Liver (tissue), 9 donors: ENCODE measurements around the gene AMOTL1. TPM values are rescaled to one million over a fixed set of nuclear protein-coding genes. Genes with fewer than 3 reads are reported as not detected.

Experiments used
- DNase-seq: peaks from one replicate; pipeline ENCODE4 v3.0.0-alpha.2; 2017; ENCODE audit warnings: low spot score
- H3K27ac ChIP-seq, 2 donors: one replicate each; pipeline ENCODE4 v1.7.0; 2013; ENCODE audit warnings: inconsistent platforms in 2 of 2, low read length in 2 of 2, control low read depth in 1 of 2, low read depth in 1 of 2, mild to moderate bottlenecking in 1 of 2
- H3K27me3 ChIP-seq, 4 donors: one replicate each; pipeline versions ENCODE4 v1.6.1 to v1.7.0; 2013; ENCODE audit warnings: low read length in 3 of 4, inconsistent platforms in 1 of 4, mild to moderate bottlenecking in 1 of 4, moderate library complexity in 1 of 4; ENCODE audit not compliant: control insufficient read depth in 4 of 4, insufficient read depth in 4 of 4
- H3K36me3 ChIP-seq, 4 donors: one replicate each; pipeline versions ENCODE4 v1.6.1 to v1.7.0; 2013; ENCODE audit warnings: low read length in 3 of 4, mild to moderate bottlenecking in 3 of 4, low read depth in 1 of 4, moderate library complexity in 1 of 4; ENCODE audit not compliant: control insufficient read depth in 4 of 4, insufficient read depth in 3 of 4
- H3K4me1 ChIP-seq, 4 donors: one replicate each; pipeline versions ENCODE4 v1.6.1 to v1.7.0; 2013; ENCODE audit warnings: low read length in 3 of 4, mild to moderate bottlenecking in 3 of 4, moderate library complexity in 1 of 4; ENCODE audit not compliant: control insufficient read depth in 4 of 4, insufficient read depth in 4 of 4
- H3K4me3 ChIP-seq, 3 donors: one replicate each; pipeline versions ENCODE4 v1.6.1 to v1.7.0; 2013; ENCODE audit warnings: low read length in 3 of 3, control low read depth in 1 of 3, low read depth in 1 of 3, mild to moderate bottlenecking in 1 of 3
- H3K9ac ChIP-seq, 2 donors: one replicate each; pipeline ENCODE4 v1.7.0; 2013; ENCODE audit warnings: low read length in 2 of 2, mild to moderate bottlenecking in 2 of 2, moderate library complexity in 2 of 2, control low read depth in 1 of 2, low read depth in 1 of 2
- H3K9me3 ChIP-seq, 4 donors: one replicate each; pipeline versions ENCODE4 v1.6.1 to v1.7.0; 2013; ENCODE audit warnings: low read length in 3 of 4; ENCODE audit not compliant: control insufficient read depth in 4 of 4
- FOXA1 ChIP-seq: IDR thresholded peaks from 2 replicates; pipeline ENCODE4 v1.6.1; 2016; ENCODE audit warnings: antibody characterized with exemption
- FOXA2 ChIP-seq: IDR thresholded peaks from 2 replicates; pipeline ENCODE4 v1.6.1; 2016; ENCODE audit warnings: antibody characterized with exemption
- HNF4A ChIP-seq, 2 donors: conservative IDR thresholded peaks; 2 replicates each; pipeline ENCODE4 v1.6.1; 2016; ENCODE audit warnings: antibody characterized with exemption in 2 of 2, mild to moderate bottlenecking in 2 of 2
- JUND ChIP-seq, 2 donors: IDR thresholded peaks; 2 replicates each; pipeline ENCODE4 v1.6.1; 2016; ENCODE audit warnings: antibody characterized with exemption in 2 of 2
- NR2F2 ChIP-seq: IDR thresholded peaks from 2 replicates; pipeline ENCODE4 v1.6.1; 2016; ENCODE audit warnings: antibody characterized with exemption
- RAD21 ChIP-seq, 2 donors: IDR thresholded peaks; 2 replicates each; pipeline ENCODE4 v1.6.1; 2016; ENCODE audit warnings: antibody characterized with exemption in 2 of 2, mild to moderate bottlenecking in 2 of 2
- RXRA ChIP-seq, 2 donors: IDR thresholded peaks; 2 replicates each; pipeline ENCODE4 v1.6.1; 2017 to 2018; ENCODE audit warnings: antibody characterized with exemption in 2 of 2, mild to moderate bottlenecking in 1 of 2
- SP1 ChIP-seq: IDR thresholded peaks from 2 replicates; pipeline ENCODE4 v1.6.1; 2018; ENCODE audit warnings: antibody characterized with exemption, mild to moderate bottlenecking
- TAF1 ChIP-seq: conservative IDR thresholded peaks from 2 replicates; pipeline ENCODE4 v1.6.1; 2016; ENCODE audit warnings: antibody characterized with exemption, mild to moderate bottlenecking
- YY1 ChIP-seq: IDR thresholded peaks from 2 replicates; pipeline ENCODE4 v1.6.1; 2016; ENCODE audit warnings: antibody characterized with exemption, mild to moderate bottlenecking
- WGBS: extraction: QIAGEN DNeasy Blood & Tissue Kit; methylation state at CpG from one replicate; pipeline ENCODE4 v1.1.7; 2013; 5-methylcytosine and 5-hydroxymethylcytosine counted together
- polyA plus RNA-seq, 2 donors: library from polyadenylated mRNA; stranded (reverse) in 1 of 2; unstranded in 1 of 2; fragments of 200-250 nt in 1 of 2; fragments of >200 nt in 1 of 2; fragmentation: Nextera tagmentation in 1 of 2; extraction: Ambion mirVana in 1 of 2; gene quantifications; one replicate each; pipeline versions ENCODE4 v1.2.1 to v1.2.3, GENCODE V29; 2013 to 2015
- total RNA-seq, 2 donors: library from RNA; depleted of rRNA; stranded (reverse); fragments of >200 nt; gene quantifications; one replicate each; pipeline ENCODE4 v1.2.3, GENCODE V29; 2014
- TF ChIP-seq, protein P1 (sequence below): fragments of 150-350 bp; IDR thresholded peaks from 2 replicates; pipeline ENCODE4 v1.5.1; 2017; ENCODE audit warnings: improper control_type of control experiment, low read depth, low read length; ENCODE audit not compliant: missing input control
- TF ChIP-seq, protein P2 (sequence below): IDR thresholded peaks from 2 replicates; pipeline ENCODE4 v1.6.1; 2016; ENCODE audit warnings: antibody characterized with exemption
- TF ChIP-seq, protein P3 (sequence below): IDR thresholded peaks from 2 replicates; pipeline ENCODE4 v1.6.1; 2016; ENCODE audit warnings: antibody characterized with exemption, mild to moderate bottlenecking
- TF ChIP-seq, protein P4 (sequence below): IDR thresholded peaks from 2 replicates; pipeline ENCODE4 v1.6.1; 2016; ENCODE audit warnings: antibody characterized with exemption
- TF ChIP-seq, protein P5 (sequence below): IDR thresholded peaks from 2 replicates; pipeline ENCODE4 v1.6.1; 2016; ENCODE audit warnings: antibody characterized with exemption
- donor health status: healthy.
- donor health status: healthy.
- donor health status: healthy.
- donor health status: healthy.
- donor health status: healthy.

Gene AMOTL1
- total and polyA plus RNA-seq, 4 donors, result 2.2 to 29.5 (median 7.2) TPM

DNA sequence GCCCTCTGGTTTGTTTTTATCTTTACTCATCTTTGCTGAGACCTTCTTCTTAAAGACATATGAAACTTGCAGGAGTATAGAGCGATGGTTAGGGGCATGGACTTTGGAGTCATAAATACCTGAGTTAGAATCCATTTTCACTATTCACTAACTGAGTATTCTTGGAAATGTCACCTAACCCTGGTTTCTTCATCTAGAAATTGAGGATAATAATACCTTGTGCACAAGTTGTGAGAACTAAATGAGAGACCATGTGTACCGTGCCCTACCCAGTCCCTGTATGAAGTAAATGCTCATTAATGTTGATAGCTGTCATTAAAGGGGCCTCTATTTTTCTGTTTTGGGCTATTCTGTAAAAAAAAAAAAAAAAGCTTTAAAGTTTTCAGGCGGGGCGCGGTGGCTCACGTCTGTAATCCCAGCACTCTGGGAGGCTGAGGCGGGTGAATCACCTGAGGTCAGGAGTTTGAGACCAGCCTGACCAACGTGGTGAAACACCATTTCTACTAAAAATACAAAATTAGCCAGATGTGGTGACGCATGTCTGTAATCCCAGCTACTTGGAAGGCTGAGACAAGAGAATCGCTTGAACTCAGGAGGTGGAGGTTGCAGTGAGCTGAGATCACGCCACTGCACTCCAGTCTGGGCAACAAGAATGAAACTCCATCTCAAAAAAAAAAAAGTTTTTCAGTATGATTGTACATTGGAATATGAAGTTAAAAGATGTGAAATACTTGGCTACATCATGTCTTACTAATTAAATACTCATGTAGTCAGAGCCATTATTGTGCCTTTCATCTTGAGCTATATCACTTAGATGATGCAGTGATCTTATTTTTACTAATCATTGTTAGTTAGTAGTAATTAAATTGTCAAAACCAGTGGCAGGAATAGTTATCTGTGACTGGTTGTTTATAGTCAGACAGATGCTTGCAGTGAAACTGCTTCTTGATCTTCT, 95.0 kb downstream of the AMOTL1 start:
- WGBS, result 92% methylated on average over 11 of the region's 11 CpGs
- Histone ChIP-seq H3K4me1 (peaks cover 0 to 9% (median 6%) of the 10 kb centered on the region in 4 donors), H3K9ac (no peak overlapping the region), H3K4me3 (no peak overlapping the region), H3K27me3 (no peaks in the 10 kb centered on the region), H3K27ac (no peak overlapping the region), H3K36me3 (peaks cover 17 to 76% (median 52%) of the 10 kb centered on the region in 4 donors), H3K9me3 (no peaks in the 10 kb centered on the region)
- DNase-seq, result no peak
- no peak for TF ChIP-seq FOXA2
- TF ChIP-seq YY1, result no peak
- no peak for TF ChIP-seq JUND (IDR thresholded peaks at IDR 0.05)
- TF ChIP-seq, protein P1, sequence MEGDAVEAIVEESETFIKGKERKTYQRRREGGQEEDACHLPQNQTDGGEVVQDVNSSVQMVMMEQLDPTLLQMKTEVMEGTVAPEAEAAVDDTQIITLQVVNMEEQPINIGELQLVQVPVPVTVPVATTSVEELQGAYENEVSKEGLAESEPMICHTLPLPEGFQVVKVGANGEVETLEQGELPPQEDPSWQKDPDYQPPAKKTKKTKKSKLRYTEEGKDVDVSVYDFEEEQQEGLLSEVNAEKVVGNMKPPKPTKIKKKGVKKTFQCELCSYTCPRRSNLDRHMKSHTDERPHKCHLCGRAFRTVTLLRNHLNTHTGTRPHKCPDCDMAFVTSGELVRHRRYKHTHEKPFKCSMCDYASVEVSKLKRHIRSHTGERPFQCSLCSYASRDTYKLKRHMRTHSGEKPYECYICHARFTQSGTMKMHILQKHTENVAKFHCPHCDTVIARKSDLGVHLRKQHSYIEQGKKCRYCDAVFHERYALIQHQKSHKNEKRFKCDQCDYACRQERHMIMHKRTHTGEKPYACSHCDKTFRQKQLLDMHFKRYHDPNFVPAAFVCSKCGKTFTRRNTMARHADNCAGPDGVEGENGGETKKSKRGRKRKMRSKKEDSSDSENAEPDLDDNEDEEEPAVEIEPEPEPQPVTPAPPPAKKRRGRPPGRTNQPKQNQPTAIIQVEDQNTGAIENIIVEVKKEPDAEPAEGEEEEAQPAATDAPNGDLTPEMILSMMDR, result no peak
- TF ChIP-seq NR2F2, result no peak
- no peak for TF ChIP-seq SP1
- no peak for TF ChIP-seq RAD21 (IDR thresholded peaks at IDR 0.05)
- TF ChIP-seq, protein P2, sequence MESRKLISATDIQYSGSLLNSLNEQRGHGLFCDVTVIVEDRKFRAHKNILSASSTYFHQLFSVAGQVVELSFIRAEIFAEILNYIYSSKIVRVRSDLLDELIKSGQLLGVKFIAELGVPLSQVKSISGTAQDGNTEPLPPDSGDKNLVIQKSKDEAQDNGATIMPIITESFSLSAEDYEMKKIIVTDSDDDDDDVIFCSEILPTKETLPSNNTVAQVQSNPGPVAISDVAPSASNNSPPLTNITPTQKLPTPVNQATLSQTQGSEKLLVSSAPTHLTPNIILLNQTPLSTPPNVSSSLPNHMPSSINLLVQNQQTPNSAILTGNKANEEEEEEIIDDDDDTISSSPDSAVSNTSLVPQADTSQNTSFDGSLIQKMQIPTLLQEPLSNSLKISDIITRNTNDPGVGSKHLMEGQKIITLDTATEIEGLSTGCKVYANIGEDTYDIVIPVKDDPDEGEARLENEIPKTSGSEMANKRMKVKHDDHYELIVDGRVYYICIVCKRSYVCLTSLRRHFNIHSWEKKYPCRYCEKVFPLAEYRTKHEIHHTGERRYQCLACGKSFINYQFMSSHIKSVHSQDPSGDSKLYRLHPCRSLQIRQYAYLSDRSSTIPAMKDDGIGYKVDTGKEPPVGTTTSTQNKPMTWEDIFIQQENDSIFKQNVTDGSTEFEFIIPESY, result no peak
- TF ChIP-seq, protein P3, sequence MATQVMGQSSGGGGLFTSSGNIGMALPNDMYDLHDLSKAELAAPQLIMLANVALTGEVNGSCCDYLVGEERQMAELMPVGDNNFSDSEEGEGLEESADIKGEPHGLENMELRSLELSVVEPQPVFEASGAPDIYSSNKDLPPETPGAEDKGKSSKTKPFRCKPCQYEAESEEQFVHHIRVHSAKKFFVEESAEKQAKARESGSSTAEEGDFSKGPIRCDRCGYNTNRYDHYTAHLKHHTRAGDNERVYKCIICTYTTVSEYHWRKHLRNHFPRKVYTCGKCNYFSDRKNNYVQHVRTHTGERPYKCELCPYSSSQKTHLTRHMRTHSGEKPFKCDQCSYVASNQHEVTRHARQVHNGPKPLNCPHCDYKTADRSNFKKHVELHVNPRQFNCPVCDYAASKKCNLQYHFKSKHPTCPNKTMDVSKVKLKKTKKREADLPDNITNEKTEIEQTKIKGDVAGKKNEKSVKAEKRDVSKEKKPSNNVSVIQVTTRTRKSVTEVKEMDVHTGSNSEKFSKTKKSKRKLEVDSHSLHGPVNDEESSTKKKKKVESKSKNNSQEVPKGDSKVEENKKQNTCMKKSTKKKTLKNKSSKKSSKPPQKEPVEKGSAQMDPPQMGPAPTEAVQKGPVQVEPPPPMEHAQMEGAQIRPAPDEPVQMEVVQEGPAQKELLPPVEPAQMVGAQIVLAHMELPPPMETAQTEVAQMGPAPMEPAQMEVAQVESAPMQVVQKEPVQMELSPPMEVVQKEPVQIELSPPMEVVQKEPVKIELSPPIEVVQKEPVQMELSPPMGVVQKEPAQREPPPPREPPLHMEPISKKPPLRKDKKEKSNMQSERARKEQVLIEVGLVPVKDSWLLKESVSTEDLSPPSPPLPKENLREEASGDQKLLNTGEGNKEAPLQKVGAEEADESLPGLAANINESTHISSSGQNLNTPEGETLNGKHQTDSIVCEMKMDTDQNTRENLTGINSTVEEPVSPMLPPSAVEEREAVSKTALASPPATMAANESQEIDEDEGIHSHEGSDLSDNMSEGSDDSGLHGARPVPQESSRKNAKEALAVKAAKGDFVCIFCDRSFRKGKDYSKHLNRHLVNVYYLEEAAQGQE, result no peak
- no peak for TF ChIP-seq TAF1
- no peak for TF ChIP-seq RXRA (IDR thresholded peaks at IDR 0.05)

DNA sequence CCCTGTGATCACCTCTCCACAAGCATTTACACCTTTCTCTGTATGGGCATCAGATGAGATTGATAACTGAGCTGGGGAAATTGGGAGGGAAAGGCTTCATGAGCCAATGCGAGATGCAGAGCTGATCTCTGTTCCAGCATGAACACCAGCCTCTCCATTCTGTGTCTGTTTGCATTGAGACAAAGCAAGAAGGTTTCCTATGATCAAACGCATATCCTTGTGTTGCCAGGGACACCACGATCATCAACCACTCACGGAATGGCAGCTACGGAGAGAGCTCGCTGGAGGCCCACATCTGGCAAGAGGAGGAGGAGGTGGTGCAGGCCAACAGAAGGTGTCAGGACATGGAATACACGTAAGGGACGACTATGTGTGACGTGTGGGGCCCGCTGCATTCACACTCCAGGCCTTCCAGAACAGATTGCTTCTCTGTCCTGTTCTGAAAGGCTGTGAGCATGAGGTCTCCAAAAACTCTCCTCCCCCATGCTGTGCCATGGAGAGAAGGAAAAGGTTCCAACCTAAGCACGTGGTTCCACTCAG, 96.4 kb downstream of the AMOTL1 start:
- Histone ChIP-seq H3K36me3 (peaks cover 19 to 81% (median 53%) of the 10 kb centered on the region in 4 donors), H3K4me1 (peaks cover 0 to 8% (median 2%) of the 10 kb centered on the region in 4 donors)

More for the DNA sequence above, 96.4 kb downstream of the AMOTL1 start:
- Histone ChIP-seq H3K9ac (no peak overlapping the region), H3K27me3 (no peaks in the 10 kb centered on the region), H3K27ac (no peak overlapping the region), H3K4me3 (no peak overlapping the region), H3K9me3 (no peaks in the 10 kb centered on the region)
- peak; percentile 17 for DNase-seq
- WGBS, result 96% methylated on average over 11 of the region's 11 CpGs
- TF ChIP-seq, protein P4, sequence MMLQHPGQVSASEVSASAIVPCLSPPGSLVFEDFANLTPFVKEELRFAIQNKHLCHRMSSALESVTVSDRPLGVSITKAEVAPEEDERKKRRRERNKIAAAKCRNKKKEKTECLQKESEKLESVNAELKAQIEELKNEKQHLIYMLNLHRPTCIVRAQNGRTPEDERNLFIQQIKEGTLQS, result no peak
- TF ChIP-seq FOXA2 (no peak), RAD21 (IDR thresholded peaks at IDR 0.05) (no peak), FOXA1 (no peak), HNF4A (conservative IDR thresholded peaks at IDR 0.05) (no peak), JUND (IDR thresholded peaks at IDR 0.05) (no peak)
- TF ChIP-seq, protein P1, result no peak
- TF ChIP-seq, protein P5, sequence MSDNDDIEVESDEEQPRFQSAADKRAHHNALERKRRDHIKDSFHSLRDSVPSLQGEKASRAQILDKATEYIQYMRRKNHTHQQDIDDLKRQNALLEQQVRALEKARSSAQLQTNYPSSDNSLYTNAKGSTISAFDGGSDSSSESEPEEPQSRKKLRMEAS, result no peak
- TF ChIP-seq, protein P2, result no peak
